Muscle of leg (tissue), 11 donors: ENCODE results near the gene PCBP3. TPM values are rescaled to one million over a fixed set of nuclear protein-coding genes. Genes with fewer than 3 reads are reported as not detected.

Experiments used
- DNase-seq: peaks from one replicate; pipeline ENCODE4 v3.0.0; 2013
- H3K27ac ChIP-seq: one replicate; pipeline ENCODE4 v1.5.1; 2013; ENCODE audit warnings: mild to moderate bottlenecking, low read length, control low read depth
- H3K27me3 ChIP-seq: one replicate; pipeline ENCODE4 v1.6.1; 2013; ENCODE audit warnings: low read length; ENCODE audit not compliant: control insufficient read depth, insufficient read depth
- H3K36me3 ChIP-seq: one replicate; pipeline ENCODE4 v1.6.1; 2013; ENCODE audit warnings: low read length; ENCODE audit not compliant: control insufficient read depth, insufficient read depth
- H3K4me1 ChIP-seq: one replicate; pipeline ENCODE4 v1.6.1; 2013; ENCODE audit warnings: low read length; ENCODE audit not compliant: control insufficient read depth, insufficient read depth
- H3K4me3 ChIP-seq: one replicate; pipeline ENCODE4 v1.5.1; 2013; ENCODE audit warnings: low read length, control low read depth
- H3K9me3 ChIP-seq: replicated peaks from 2 replicates; pipeline ENCODE4 v1.6.1; 2013; ENCODE audit warnings: low read depth, low read length; ENCODE audit not compliant: control insufficient read depth
- whole genome bisulfite sequencing: methylation state at CpG from one replicate; pipeline ENCODE4 v1.1.5; 2013; ENCODE audit warnings: missing lambda C conversion rate; ENCODE audit not compliant: insufficient coverage; 5-methylcytosine and 5-hydroxymethylcytosine counted together
- polyA plus RNA-seq, 8 donors: library from polyadenylated mRNA; unstranded; fragments of 120-200 nt; gene quantifications; one replicate each; pipeline versions ENCODE4 v1.2.1 to v1.2.3, GENCODE V29; 2013; ENCODE audit warnings: inconsistent platforms in 1 of 8, low replicate concordance in 1 of 8; ENCODE audit not compliant: insufficient read length in 8 of 8, insufficient read depth in 1 of 8
- total RNA-seq: library from RNA; stranded (reverse); fragments of 120-200 nt; gene quantifications from one replicate; pipeline ENCODE4 v1.2.4, GENCODE V29; 2013

Gene PCBP3
- total and polyA plus RNA-seq, 9 donors, result 0.76 to 2.3 (median 1.2) TPM

DNA sequence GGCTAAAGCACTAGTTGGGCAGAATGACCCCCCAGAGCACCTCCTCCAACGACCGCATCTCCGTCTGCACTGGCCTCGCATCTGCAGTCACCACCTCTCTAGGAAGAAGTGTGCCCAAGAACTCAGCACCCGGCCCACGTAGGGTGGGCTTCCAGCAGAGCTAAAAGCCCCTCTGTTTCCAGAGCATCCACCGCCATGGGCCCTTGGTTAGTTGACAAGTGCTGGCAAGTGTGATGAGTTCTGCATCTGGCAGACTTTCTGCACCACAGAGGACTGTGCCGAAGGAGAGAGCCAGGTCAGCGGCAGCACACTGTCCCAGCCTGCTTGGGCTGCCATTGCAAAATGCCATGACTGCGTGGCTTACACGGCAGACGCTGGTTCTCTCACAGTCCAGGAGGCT is 261.7 kb downstream of the PCBP3 start:
- 93% methylated on average over 8 of the region's 12 CpGs for WGBS
- peaks cover 2% of the 10 kb centered on the region for H3K27me3 ChIP-seq
- no peaks in the 10 kb centered on the region for H3K36me3 ChIP-seq
- peaks cover 2% of the 10 kb centered on the region for H3K4me1 ChIP-seq
- no peak overlapping the region for H3K27ac ChIP-seq
- DNase-seq, result no peak
- H3K4me3 ChIP-seq, result no peak overlapping the region
- no peaks in the 10 kb centered on the region for H3K9me3 ChIP-seq

DNA sequence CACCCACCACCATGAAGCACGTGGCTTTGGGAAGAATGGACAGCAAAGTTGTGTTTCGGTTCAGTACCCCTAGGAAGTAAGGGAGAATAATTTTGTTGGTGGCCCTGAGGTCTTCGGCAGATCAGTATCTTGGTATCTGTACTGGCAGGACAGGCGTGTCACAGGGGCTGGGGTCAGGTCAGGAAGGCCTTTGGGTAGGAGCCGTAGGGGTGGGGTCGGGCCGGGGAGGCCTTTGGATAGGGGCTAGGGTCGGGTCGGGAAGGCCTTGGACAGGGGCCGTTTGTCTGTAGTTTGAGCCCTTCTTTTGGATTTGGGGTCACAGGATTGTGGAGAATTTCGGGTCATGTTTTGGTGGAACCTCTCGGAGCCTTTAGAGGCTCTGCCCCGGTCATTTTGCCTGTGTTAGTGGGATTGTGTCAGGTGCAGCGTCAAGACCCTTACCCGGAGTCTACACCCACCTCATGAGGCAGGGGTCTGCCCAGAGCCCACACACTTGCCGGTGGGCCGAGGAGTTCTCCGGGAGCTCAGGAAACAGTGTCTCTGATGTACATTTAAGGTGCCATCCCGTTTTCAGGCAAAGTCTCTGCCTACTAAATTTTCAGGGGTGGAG is 262.8 kb downstream of the PCBP3 start:
- Histone ChIP-seq H3K36me3 (no peaks in the 10 kb centered on the region), H3K9me3 (no peaks in the 10 kb centered on the region), H3K27ac (no peak overlapping the region), H3K4me1 (peaks cover 3% of the 10 kb centered on the region), H3K27me3 (peaks cover 2% of the 10 kb centered on the region), H3K4me3 (no peak overlapping the region)
- 89% methylated on average over 15 of the region's 19 CpGs for WGBS
- no peak for DNase-seq

DNA sequence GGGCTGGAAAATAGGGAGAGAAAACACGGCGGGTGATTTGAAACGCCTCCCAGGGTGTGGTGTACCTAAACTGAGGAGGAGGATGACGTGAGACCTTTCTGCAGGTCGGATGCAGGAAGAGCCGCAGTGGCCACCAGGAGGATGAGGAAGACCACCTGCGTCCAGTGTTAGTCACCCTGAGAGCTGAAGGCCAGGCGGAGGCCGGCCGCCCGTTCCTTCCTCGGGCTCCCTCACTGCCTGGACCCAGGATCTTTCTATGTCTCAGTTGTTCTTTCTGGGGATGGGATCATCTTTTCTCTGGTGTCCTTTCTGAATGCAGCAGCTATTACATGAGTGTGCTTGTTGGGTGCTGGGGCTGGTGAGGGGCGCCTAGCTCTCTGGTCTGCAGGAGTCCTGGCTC is 263.3 kb downstream of the PCBP3 start:
- no peak for DNase-seq
- peaks cover 4% of the 10 kb centered on the region for H3K4me1 ChIP-seq
- no peaks in the 10 kb centered on the region for H3K9me3 ChIP-seq
- H3K27ac ChIP-seq, result no peak overlapping the region
- H3K4me3 ChIP-seq, result no peak overlapping the region
- no peaks in the 10 kb centered on the region for H3K36me3 ChIP-seq
- peaks cover 2% of the 10 kb centered on the region for H3K27me3 ChIP-seq
- 93% methylated on average over 6 of the region's 13 CpGs for WGBS

DNA sequence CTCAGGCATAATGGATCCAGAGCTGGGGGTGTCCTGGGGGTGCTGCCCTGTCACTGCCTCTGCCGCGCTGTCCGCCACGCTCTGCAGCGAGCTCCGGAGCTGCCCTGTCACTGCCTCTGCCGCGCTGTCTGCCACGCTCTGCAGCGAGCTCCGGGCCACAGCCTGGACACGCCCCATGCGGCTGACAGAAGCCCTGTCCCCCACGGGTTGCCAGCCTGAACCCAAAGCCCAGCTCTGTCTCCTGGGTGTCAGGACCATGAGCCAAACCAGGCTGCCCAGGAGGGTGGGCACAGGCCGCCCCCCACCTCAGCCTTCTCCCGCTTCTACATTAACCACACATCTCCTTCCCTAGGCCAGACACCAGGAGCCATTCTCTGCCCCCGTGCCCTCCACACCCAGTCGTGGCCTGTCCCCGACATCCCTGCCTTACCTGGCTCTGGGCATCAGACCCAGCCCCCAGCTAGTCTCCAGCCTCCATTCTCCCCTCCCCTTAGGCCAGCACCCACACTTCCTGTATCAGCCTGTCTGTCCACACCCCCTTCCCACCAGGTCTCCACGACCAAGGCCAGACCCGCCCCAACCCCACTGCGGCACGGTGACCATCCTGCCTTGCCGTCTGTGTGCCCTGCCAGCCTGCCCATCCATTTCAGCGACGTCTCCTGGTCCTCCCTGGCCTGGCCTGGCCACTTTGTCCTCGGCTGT is 265.2 kb downstream of the PCBP3 start:
- peaks cover 2% of the 10 kb centered on the region for H3K27me3 ChIP-seq
- DNase-seq, result no peak
- 88% methylated on average over 25 of the region's 27 CpGs for WGBS

DNA sequence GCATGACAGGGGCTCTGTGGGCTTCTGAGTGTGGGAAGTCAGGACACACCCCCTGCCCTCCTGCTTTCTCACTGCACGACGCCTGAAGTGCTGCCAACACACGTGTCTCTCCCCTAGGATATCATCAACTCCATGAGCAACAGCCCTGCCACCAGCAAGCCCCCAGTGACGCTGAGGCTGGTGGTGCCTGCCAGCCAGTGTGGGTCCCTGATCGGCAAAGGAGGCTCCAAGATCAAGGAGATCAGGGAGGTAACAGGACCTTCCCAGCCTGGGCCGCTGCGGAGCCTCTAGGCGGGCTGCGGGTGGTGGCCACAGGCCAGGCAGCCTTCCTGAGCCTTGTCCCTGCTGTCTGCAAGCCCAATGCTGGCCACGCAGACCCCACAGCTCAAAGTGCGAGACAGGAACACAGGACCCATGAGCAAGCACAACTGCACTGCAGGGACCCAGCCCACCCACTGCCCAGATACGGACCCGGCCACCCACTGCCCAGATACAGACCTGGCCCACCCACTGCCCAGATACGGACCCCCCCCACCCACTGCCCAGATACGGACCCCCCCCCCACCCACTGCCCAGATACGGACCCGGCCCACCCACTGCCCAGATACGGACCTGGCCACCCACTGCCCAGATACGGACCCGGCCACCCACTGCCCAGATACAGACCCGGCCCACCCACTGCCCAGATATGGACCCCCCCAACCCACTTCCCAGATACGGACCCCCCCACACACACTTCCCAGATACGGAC is 265.9 kb downstream of the PCBP3 start:
- no peak overlapping the region for H3K4me3 ChIP-seq
- no peaks in the 10 kb centered on the region for H3K36me3 ChIP-seq
- no peak overlapping the region for H3K27ac ChIP-seq
- H3K4me1 ChIP-seq, result peaks cover 12% of the 10 kb centered on the region
- H3K27me3 ChIP-seq, result peaks cover 4% of the 10 kb centered on the region
- DNase-seq, result no peak
- 77% methylated on average over 15 of the region's 23 CpGs for WGBS
- H3K9me3 ChIP-seq, result no peaks in the 10 kb centered on the region

More for the DNA sequence above, 265.2 kb downstream of the PCBP3 start:
- H3K4me3 ChIP-seq, result no peak overlapping the region
- H3K36me3 ChIP-seq, result no peaks in the 10 kb centered on the region
- H3K9me3 ChIP-seq, result no peaks in the 10 kb centered on the region
- H3K27ac ChIP-seq, result no peak overlapping the region
- peaks cover 12% of the 10 kb centered on the region for H3K4me1 ChIP-seq

DNA sequence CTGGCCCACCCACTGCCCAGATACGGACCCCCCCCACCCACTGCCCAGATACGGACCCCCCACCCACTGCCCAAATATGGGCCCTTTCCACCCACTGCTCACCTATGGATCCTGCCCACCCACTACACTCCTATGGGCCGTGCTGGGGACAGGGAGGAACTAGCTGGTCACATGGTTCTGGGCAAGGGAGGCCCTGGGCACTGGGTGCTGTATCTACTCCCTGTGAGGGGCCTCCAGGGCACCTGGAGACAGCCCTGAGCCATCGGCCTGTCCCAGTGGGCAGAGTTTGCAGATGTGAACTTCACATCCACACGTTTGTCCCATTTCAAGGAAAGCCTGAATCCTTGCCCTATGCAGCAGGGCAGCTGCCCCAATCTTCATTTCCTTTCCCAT is 266.6 kb downstream of the PCBP3 start:
- no peak for DNase-seq
- peaks cover 12% of the 10 kb centered on the region for H3K4me1 ChIP-seq
- no peaks in the 10 kb centered on the region for H3K9me3 ChIP-seq
- no peaks in the 10 kb centered on the region for H3K36me3 ChIP-seq
- 83% methylated on average over 1 of the region's 5 CpGs for WGBS
- peaks cover 6% of the 10 kb centered on the region for H3K27me3 ChIP-seq
- no peak overlapping the region for H3K4me3 ChIP-seq
- no peak overlapping the region for H3K27ac ChIP-seq

DNA sequence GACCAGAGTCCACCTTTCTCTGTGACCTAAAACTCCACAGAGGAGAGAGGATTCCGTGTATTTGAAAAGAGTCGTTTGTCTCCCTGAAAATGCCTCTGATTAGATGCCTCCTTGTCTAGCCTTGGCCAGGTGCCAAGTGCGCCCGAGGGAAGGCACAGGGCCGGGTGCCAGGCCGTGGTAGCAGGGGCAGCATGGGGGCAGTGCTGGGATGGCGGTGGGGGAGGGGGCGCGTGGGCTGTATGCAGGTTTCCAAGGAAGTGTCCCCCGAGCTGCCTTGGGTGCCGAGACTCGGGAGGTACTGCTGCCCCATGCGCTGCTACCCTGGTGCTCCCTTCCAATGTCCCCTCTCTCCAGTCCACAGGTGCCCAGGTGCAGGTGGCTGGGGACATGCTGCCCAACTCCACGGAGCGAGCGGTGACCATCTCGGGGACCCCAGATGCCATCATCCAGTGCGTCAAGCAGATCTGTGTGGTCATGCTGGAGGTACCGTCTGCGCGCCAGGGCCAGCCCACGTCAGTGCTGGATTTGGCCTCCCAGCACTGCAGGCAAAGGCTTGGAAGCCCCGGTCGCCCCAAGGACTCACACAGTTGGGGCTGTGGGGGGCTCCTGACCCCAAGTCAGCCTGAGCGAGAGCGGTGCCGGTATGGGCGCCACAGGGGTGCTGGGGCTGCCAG is 267.2 kb downstream of the PCBP3 start:
- H3K27me3 ChIP-seq, result peaks cover 4% of the 10 kb centered on the region
- no peaks in the 10 kb centered on the region for H3K36me3 ChIP-seq
- no peak overlapping the region for H3K4me3 ChIP-seq
- H3K9me3 ChIP-seq, result no peaks in the 10 kb centered on the region
- peaks cover 12% of the 10 kb centered on the region for H3K4me1 ChIP-seq
- H3K27ac ChIP-seq, result no peak overlapping the region
- WGBS, result 74% methylated on average over 25 of the region's 28 CpGs
- DNase-seq, result no peak

DNA sequence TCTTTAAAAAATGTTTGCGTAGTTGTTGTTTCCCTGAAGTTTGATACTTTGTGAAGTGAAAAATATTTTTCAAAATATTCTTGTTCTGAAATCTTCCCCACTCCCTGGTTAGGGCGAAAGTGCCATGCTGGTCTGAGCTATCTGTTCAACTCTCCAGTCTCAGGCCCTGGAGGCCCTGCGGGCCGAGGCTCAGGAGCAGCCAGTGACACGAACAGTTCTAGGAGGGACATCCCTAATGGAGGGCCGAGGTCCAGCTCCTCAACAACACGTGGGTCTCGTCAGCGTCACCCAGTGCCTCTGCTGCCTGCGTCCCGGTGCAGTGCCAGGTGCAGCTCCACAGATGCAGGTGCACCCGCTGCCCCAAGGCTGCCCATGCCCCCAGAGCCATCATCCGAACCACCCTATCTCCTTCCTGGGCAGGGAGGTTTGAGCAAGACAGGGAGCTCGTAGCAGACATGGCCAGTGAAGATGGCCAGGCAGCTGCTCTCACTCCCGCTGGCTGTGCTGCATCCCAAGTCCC is 268.3 kb downstream of the PCBP3 start:
- DNase-seq, result no peak
- Histone ChIP-seq H3K4me1 (peaks cover 12% of the 10 kb centered on the region), H3K36me3 (no peaks in the 10 kb centered on the region), H3K27ac (no peak overlapping the region), H3K4me3 (no peak overlapping the region), H3K27me3 (peaks cover 4% of the 10 kb centered on the region), H3K9me3 (no peaks in the 10 kb centered on the region)
- 76% methylated on average over 11 of the region's 15 CpGs for WGBS

DNA sequence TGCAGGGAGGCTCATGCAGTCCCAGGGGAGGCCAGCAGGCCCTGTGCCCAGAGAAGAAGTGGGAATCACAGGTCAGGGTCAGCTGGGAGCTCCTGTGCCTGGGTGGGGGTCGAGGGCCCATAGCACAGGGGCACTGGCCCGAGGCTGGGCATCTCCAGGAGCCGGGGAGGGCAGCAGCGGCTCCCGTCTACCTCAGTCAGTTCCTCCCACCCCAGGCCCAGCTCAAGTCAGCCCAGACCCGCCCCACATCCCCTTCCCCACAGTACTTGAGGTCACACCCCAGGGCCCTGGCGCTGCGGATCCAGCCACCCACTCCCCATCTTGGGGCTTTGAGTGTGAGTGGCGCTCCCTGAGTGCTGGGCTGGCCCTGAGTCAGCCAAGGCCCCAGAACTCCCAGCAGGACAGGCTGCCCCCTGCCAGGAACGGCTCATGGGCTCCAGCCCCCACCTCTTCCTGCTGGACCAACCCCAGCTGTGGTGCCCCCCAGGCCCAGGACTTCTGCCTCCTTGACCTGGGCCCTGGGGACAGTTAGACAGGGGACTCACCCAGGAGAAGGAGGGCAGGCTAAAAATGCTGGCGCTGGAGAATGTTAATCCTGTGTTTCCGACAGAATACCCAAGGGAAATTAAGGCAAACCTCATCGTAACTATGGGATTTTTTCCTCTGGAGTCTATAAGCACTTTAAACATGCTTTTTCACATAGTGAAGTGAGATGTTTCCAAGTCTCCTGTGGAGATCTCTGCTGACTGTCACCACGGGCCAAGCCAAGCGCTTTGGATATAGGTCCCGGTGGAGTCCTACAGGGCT is 269.3 kb downstream of the PCBP3 start:
- Histone ChIP-seq H3K36me3 (no peaks in the 10 kb centered on the region), H3K4me1 (peaks cover 12% of the 10 kb centered on the region), H3K9me3 (no peaks in the 10 kb centered on the region), H3K27me3 (peaks cover 4% of the 10 kb centered on the region), H3K4me3 (no peak overlapping the region), H3K27ac (no peak overlapping the region)
- DNase-seq, result no peak
- WGBS, result 69% methylated on average over 12 of the region's 16 CpGs
